Uterus (tissue), 4 donors: ENCODE data around the gene SCAF8. TPM values are rescaled to one million over a fixed set of nuclear protein-coding genes. Genes with fewer than 3 reads are reported as not detected.

Experiments used
- DNase-seq, 2 donors: peaks; one replicate each; pipeline ENCODE4 v3.0.0-alpha.2; 2019 to 2020
- H3K27ac ChIP-seq, 2 donors: fragments of 200-600 bp; sonication (generic); 1 replicate in 1 of 2; 2 replicates in 1 of 2; pipeline ENCODE4 v1.5.1; 2016 to 2018
- H3K27me3 ChIP-seq, 2 donors: fragments of 200-600 bp; sonication (generic); one replicate each; pipeline ENCODE4 v1.5.1; 2018 to 2019; ENCODE audit warnings: control low read depth in 1 of 2
- H3K36me3 ChIP-seq, 2 donors: fragments of 200-600 bp; sonication (generic); one replicate each; pipeline ENCODE4 v1.5.1; 2019; ENCODE audit warnings: control low read depth in 1 of 2
- H3K4me1 ChIP-seq, 2 donors: fragments of 200-600 bp; sonication (generic); one replicate each; pipeline ENCODE4 v1.5.1; 2018 to 2019; ENCODE audit warnings: control low read depth in 1 of 2
- H3K4me3 ChIP-seq, 2 donors: fragments of 200-600 bp; sonication (generic); 1 replicate in 1 of 2; 2 replicates in 1 of 2; pipeline ENCODE4 v1.5.1; 2018 to 2019; ENCODE audit warnings: mild to moderate bottlenecking in 1 of 2
- H3K9me3 ChIP-seq, 2 donors: fragments of 200-600 bp; sonication (generic); one replicate each; pipeline ENCODE4 v1.5.1; 2019; ENCODE audit warnings: control low read depth in 1 of 2
- POLR2A ChIP-seq, 2 donors: fragments of 450-650 bp; IDR thresholded peaks; one replicate each; pipeline ENCODE4 v1.6.1; 2016; ENCODE audit warnings: antibody characterized with exemption in 2 of 2, mild to moderate bottlenecking in 1 of 2, moderate library complexity in 1 of 2
- intact Hi-C: fragments of 100-400 bp; cut with DNase I; formaldehyde crosslinking; loops from one replicate; pipeline ENCODE4 v1.15.1; 2023; ENCODE audit warnings: low total_unique reads
- total RNA-seq, 4 donors: library from RNA; depleted of rRNA in 3 of 4; stranded (reverse); fragments of >200 nt in 3 of 4; gene quantifications; one replicate each; pipeline versions ENCODE4 v1.1.0 to v1.2.4, GENCODE V29; 2014 to 2023
- TF ChIP-seq, protein P1 (sequence below), 4 experiments: fragments of 200-600 bp in 2 of 4; fragments of 450-650 bp in 2 of 4; sonication (generic) in 2 of 4; IDR thresholded peaks; one replicate each; pipeline ENCODE4 v1.5.1; 2016 to 2019; ENCODE audit warnings: antibody characterized with exemption in 4 of 4, mild to moderate bottlenecking in 2 of 4, moderate library complexity in 1 of 4
- donor health status: DM: yes; HTN: yes; CAD: no.

The SCAF8 gene
- total RNA-seq, 4 donors from 2014 or later = 28.7 to 85.9 (median 53.8) TPM

DNA sequence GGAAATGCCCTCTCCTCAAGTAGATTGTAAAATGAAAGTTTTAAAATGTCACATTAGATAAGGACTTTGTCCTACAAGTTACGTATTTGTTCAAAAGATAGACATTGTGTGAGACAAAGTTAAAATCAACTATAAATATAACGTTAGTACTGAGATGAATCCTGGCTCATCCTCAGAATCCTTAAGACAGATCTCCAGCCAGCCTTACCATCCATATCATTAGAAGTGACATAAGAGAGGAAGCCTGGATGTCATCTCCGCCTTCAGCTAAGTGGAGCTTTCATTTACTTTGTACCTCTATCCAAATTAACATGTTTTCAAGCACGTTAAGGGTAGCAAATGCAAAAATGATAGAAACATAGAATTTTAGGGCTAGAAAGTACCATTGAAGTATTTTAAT lies 59.1 kb downstream of the SCAF8 start:
- Histone ChIP-seq H3K27me3 (no peaks in the 10 kb centered on the region), H3K36me3 (no peaks in the 10 kb centered on the region), H3K4me3 (no peak overlapping the region), H3K4me1 (no peaks in the 10 kb centered on the region), H3K27ac (no peak overlapping the region), H3K9me3 (no peaks in the 10 kb centered on the region)
- TF ChIP-seq, protein P1, sequence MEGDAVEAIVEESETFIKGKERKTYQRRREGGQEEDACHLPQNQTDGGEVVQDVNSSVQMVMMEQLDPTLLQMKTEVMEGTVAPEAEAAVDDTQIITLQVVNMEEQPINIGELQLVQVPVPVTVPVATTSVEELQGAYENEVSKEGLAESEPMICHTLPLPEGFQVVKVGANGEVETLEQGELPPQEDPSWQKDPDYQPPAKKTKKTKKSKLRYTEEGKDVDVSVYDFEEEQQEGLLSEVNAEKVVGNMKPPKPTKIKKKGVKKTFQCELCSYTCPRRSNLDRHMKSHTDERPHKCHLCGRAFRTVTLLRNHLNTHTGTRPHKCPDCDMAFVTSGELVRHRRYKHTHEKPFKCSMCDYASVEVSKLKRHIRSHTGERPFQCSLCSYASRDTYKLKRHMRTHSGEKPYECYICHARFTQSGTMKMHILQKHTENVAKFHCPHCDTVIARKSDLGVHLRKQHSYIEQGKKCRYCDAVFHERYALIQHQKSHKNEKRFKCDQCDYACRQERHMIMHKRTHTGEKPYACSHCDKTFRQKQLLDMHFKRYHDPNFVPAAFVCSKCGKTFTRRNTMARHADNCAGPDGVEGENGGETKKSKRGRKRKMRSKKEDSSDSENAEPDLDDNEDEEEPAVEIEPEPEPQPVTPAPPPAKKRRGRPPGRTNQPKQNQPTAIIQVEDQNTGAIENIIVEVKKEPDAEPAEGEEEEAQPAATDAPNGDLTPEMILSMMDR (IDR thresholded peaks at IDR 0.05) = no peak
- no peak for TF ChIP-seq POLR2A (IDR thresholded peaks at IDR 0.05)
- no peak for DNase-seq
- intact Hi-C loops = no loop called here

DNA sequence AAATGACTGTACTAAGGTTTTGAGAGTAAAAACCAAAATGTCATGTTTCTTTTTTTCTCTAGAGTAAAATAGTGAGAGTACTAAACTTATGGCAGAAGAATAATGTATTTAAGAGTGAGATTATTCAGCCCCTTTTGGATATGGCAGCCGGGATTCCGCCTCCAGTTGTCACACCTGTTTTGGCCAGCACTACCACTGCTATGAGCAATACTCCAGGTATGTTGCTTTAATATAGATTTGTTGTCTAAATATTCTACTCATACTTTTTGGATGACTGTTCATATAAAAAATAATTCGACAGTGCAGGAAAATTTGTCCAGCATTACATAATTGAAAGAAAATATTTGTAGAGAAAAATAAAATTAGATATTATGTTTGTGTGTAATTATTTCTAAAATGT lies 59.5 kb downstream of the SCAF8 start:
- Histone ChIP-seq H3K4me3 (no peak overlapping the region), H3K36me3 (no peaks in the 10 kb centered on the region), H3K27me3 (no peaks in the 10 kb centered on the region), H3K27ac (no peak overlapping the region), H3K9me3 (no peaks in the 10 kb centered on the region), H3K4me1 (no peaks in the 10 kb centered on the region)
- TF ChIP-seq, protein P1 (IDR thresholded peaks at IDR 0.05) = no peak
- no peak for TF ChIP-seq POLR2A (IDR thresholded peaks at IDR 0.05)
- intact Hi-C loops = no loop called here
- DNase-seq = no peak

DNA sequence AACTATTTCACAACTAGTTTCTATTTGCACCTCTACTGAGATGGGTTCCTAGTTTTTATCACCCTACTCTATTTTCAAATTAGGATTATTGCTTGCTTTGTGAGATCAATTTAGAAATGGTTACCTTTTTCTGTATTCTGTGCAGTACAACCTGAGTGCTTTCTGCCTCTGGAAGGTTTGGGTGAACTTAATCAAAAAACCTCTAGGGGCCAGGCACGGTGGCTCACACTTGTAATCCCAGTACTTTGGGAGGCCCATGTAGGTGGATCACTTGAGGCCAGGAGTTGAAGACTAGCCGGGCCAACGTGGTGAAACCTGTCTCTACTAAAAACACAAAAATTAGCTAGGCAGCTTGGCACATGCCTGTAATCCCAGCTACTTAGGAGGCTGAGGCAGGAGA lies 63.3 kb downstream of the SCAF8 start:
- intact Hi-C loops = no loop called here
- H3K9me3 ChIP-seq = no peaks in the 10 kb centered on the region
- H3K4me3 ChIP-seq = no peak overlapping the region
- DNase-seq = no peak
- no peaks in the 10 kb centered on the region for H3K36me3 ChIP-seq
- TF ChIP-seq, protein P1 (IDR thresholded peaks at IDR 0.05) = no peak
- no peak for TF ChIP-seq POLR2A (IDR thresholded peaks at IDR 0.05)
- H3K4me1 ChIP-seq = no peaks in the 10 kb centered on the region
- H3K27ac ChIP-seq = no peak overlapping the region
- no peaks in the 10 kb centered on the region for H3K27me3 ChIP-seq

DNA sequence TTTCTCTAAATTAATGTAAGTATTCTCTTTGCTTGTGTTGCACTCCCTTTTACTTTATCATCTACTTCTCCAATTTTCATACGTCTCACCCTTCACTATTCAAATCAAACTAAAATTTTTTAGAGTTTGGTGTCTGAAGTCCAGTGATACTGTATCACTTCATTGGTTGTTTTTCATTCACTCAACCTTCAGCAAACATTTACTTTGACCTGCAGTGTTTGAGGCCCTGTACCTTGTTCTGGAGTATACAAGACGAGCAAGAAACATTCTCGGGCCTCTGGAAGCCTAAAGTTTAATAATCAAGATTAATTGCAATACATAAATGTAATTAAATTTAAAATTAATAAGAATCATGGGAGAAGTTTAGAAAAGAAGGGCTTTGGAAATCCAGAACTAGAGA lies 64.6 kb downstream of the SCAF8 start:
- intact Hi-C loops = no loop called here
- Histone ChIP-seq H3K4me3 (no peak overlapping the region), H3K4me1 (peaks cover 0 to 4% of the 10 kb centered on the region in 2 donors), H3K27ac (no peak overlapping the region), H3K9me3 (no peaks in the 10 kb centered on the region), H3K36me3 (no peaks in the 10 kb centered on the region), H3K27me3 (no peaks in the 10 kb centered on the region)
- no peak for DNase-seq
- TF ChIP-seq, protein P1 (IDR thresholded peaks at IDR 0.05) = no peak
- TF ChIP-seq POLR2A (IDR thresholded peaks at IDR 0.05) = no peak

DNA sequence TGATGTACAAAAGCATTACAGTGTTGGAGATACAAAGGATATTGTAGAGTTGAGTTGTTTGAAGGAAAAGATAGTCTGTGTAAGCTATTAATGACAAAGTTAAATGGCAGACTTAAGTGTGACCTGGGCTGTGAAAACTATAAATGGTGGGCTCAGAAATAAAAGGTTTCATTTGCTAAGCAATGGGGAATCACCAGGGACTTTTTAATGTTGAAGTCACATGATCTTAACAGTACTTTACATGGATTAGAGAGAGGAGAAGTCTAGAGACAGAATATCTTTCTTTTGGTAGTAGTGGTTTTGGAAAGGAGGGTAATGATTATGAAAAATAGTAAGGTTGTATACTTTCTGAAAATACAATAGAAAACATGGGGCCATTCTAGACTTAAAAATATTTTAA lies 67.1 kb downstream of the SCAF8 start:
- Histone ChIP-seq H3K4me3 (no peak overlapping the region), H3K27me3 (no peaks in the 10 kb centered on the region), H3K36me3 (no peaks in the 10 kb centered on the region), H3K9me3 (no peaks in the 10 kb centered on the region), H3K4me1 (peaks cover 0 to 4% of the 10 kb centered on the region in 2 donors), H3K27ac (no peak overlapping the region)
- intact Hi-C loops = no loop called here
- TF ChIP-seq, protein P1 (IDR thresholded peaks at IDR 0.05) = no peak
- TF ChIP-seq POLR2A (IDR thresholded peaks at IDR 0.05) = no peak
- no peak for DNase-seq
